Chondrocyte (in vitro differentiated cells): Measurements from ENCODE around the gene RAD18. TPM values are rescaled to one million over a fixed set of nuclear protein-coding genes. Genes with fewer than 3 reads are reported as not detected.

Source experiments
- DNase-seq: peaks from one replicate; pipeline ENCODE4 v3.0.0; 2021; ENCODE audit warnings: mixed read lengths, low spot score
- H3K27ac Mint-ChIP-seq: one replicate; pipeline ENCODE4 v1.8.0; 2021; ENCODE audit warnings: mild to moderate bottlenecking, moderate library complexity, mixed read lengths; ENCODE audit not compliant: unreplicated experiment
- H3K27me3 Mint-ChIP-seq: 2 replicates; pipeline ENCODE4 v1.8.0; 2021; ENCODE audit warnings: low read depth, mixed read lengths
- H3K36me3 Mint-ChIP-seq: 2 replicates; pipeline ENCODE4 v1.8.0; 2021; ENCODE audit warnings: low read depth, mixed read lengths
- H3K4me1 Mint-ChIP-seq: 2 replicates; pipeline ENCODE4 v1.8.0; 2021; ENCODE audit warnings: low read depth, mild to moderate bottlenecking, mixed read lengths
- H3K4me3 Mint-ChIP-seq: one replicate; pipeline ENCODE4 v1.8.0; 2021; ENCODE audit warnings: mild to moderate bottlenecking, moderate library complexity, mixed read lengths; ENCODE audit not compliant: unreplicated experiment
- H3K9me3 Mint-ChIP-seq: 2 replicates; pipeline ENCODE4 v1.8.0; 2021; ENCODE audit warnings: low read depth, mixed read lengths
- CTCF ChIP-seq: fragments of 200-600 bp; sonication (generic); IDR thresholded peaks from 2 replicates; pipeline ENCODE4 v1.5.0; 2021; ENCODE audit warnings: antibody characterized with exemption, mild to moderate bottlenecking, moderate library complexity
- total RNA-seq: library from RNA; stranded (reverse); gene quantifications from 3 replicates; pipeline ENCODE4 v1.2.1, GENCODE V29; 2021

RAD18 gene
- total RNA-seq, 1 donor from 2014 or later = 9.7 TPM

- Mint-ChIP-seq H3K27ac (no peak overlapping the region), H3K4me1 (peaks cover 16% of the 10 kb centered on the region), H3K4me3 (no peak overlapping the region), H3K27me3 (no peaks in the 10 kb centered on the region), H3K36me3 (peaks cover 1% of the 10 kb centered on the region), H3K9me3 (no peaks in the 10 kb centered on the region)
- no peak for DNase-seq
- TF ChIP-seq CTCF = no peak
Observed at GRCh38 chr3:8840556-8840955, 122.7 kb downstream of the RAD18 start.

GRCh38 chr3:8839607-8840325 lies 123.5 kb downstream of the RAD18 start:
- H3K27ac Mint-ChIP-seq = no peak overlapping the region
- DNase-seq = no peak
- no peak overlapping the region for H3K4me3 Mint-ChIP-seq
- peaks cover 14% of the 10 kb centered on the region for H3K4me1 Mint-ChIP-seq
- H3K9me3 Mint-ChIP-seq = no peaks in the 10 kb centered on the region
- TF ChIP-seq CTCF = no peak
- no peaks in the 10 kb centered on the region for H3K27me3 Mint-ChIP-seq
- peaks cover under 1% of the 10 kb centered on the region for H3K36me3 Mint-ChIP-seq

GRCh38 chr3:8838765-8839423 lies 124.4 kb downstream of the RAD18 start:
- H3K9me3 Mint-ChIP-seq = no peaks in the 10 kb centered on the region
- no peaks in the 10 kb centered on the region for H3K36me3 Mint-ChIP-seq
- no peak overlapping the region for H3K27ac Mint-ChIP-seq
- TF ChIP-seq CTCF = no peak
- no peak for DNase-seq
- peaks cover 14% of the 10 kb centered on the region for H3K4me1 Mint-ChIP-seq
- H3K4me3 Mint-ChIP-seq = no peak overlapping the region
- no peaks in the 10 kb centered on the region for H3K27me3 Mint-ChIP-seq

DNA sequence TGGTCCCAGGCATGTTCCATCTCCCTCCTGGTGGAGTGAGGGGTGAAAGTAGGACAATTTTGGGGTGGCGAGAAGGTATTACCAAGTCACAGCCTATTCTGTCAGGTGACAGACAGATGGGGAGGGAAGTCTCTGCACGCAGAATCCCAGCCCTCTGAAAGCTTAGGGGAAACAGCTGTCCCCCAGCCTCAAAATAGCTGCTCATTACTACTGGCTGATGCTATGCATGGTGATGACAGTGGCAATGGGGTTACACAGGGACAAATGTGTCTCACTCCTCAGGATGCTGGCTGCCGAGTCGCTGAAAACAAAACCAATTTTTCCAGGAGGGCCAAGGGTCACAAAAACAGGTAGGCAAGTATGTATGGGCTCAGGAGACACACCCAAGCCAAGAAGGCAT lies 125.0 kb downstream of the RAD18 start:
- H3K27me3 Mint-ChIP-seq = no peaks in the 10 kb centered on the region
- H3K4me3 Mint-ChIP-seq = no peak overlapping the region
- TF ChIP-seq CTCF = no peak
- no peak overlapping the region for H3K27ac Mint-ChIP-seq
- no peak for DNase-seq
- H3K36me3 Mint-ChIP-seq = no peaks in the 10 kb centered on the region
- H3K9me3 Mint-ChIP-seq = no peaks in the 10 kb centered on the region
- H3K4me1 Mint-ChIP-seq = peaks cover 14% of the 10 kb centered on the region

DNA sequence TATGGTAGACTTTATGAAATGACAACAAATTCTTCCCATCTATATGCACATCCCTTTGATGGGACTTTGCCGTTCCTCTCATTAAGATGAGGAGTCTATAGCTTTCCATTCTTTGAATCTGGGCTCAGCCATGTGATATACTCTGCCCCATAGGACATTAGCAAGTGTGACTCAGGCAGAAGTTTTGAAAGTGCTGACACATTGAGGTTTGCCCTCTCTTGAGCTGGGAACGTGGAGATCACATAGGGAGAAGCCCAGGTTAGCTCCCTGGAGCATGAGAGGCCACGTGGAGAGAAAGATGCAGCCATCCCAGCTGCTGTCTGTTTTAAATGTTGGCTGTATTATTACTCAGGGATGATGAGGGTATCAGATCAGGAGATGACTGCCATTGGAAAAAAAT lies 126.1 kb downstream of the RAD18 start:
- no peak for DNase-seq
- H3K9me3 Mint-ChIP-seq = no peaks in the 10 kb centered on the region
- no peaks in the 10 kb centered on the region for H3K27me3 Mint-ChIP-seq
- peaks cover 14% of the 10 kb centered on the region for H3K4me1 Mint-ChIP-seq
- TF ChIP-seq CTCF = no peak
- no peak overlapping the region for H3K4me3 Mint-ChIP-seq
- no peak overlapping the region for H3K27ac Mint-ChIP-seq
- no peaks in the 10 kb centered on the region for H3K36me3 Mint-ChIP-seq
